GM18507 (cell line): ENCODE measurements around the gene DEPDC4.
"Not testable (repeated sequence)": the region's sequence is repeated elsewhere in the genome, so short reads cannot be mapped to it uniquely, and the experiment has no call there.

Experiments
- DNase-seq: peaks from one replicate; pipeline ENCODE4 v3.0.0; 2011; ENCODE audit warnings: low read depth; ENCODE audit not compliant: insufficient read length; ENCODE audit errors: extremely low spot score
- FAIRE-seq: peaks from 2 replicates; lab custom pipeline; 2011; peaks lifted over from hg19 to GRCh38; lab: Jason Lieb, UNC

DEPDC4 gene

GRCh38 chr12:100266835-100267602 lies at the start of gene DEPDC4, which contains the start of gene SCYL2:
Gene DEPDC4, minus strand, starts transcription at chr12:100267079. Its CDS starts 3 bp downstream, at chr12:100267076.
Gene SCYL2, plus strand, starts transcription at chr12:100267177. Its CDS starts 15,794 bp downstream, at chr12:100282971.
- FAIRE-seq = peak; percentile 97
- peak; percentile 76 for DNase-seq

GRCh38 chr12:100311317-100311716 lies 44.4 kb upstream of the DEPDC4 start:
- DNase-seq (no peak), FAIRE-seq (no peak)

GRCh38 chr12:100308138-100308537 lies 41.3 kb upstream of the DEPDC4 start:
- not testable (repeated sequence) for DNase-seq, FAIRE-seq

GRCh38 chr12:100304334-100304733 lies 37.5 kb upstream of the DEPDC4 start:
- not testable (repeated sequence) for FAIRE-seq, DNase-seq

- DNase-seq (no peak), FAIRE-seq (no peak)
Measured at GRCh38 chr12:100303831-100304230, 37.0 kb upstream of the DEPDC4 start.

- DNase-seq (no peak), FAIRE-seq (no peak)
Measured at GRCh38 chr12:100302081-100302480, 35.2 kb upstream of the DEPDC4 start.

- no peak for DNase-seq
- FAIRE-seq = no peak
Measured at GRCh38 chr12:100295764-100296555, 29.1 kb upstream of the DEPDC4 start.

GRCh38 chr12:100294366-100294765 lies 27.5 kb upstream of the DEPDC4 start:
- not testable (repeated sequence) for FAIRE-seq, DNase-seq

GRCh38 chr12:100293017-100293416 lies 26.1 kb upstream of the DEPDC4 start:
- DNase-seq = no peak
- no peak for FAIRE-seq

GRCh38 chr12:100290016-100290415 lies 23.1 kb upstream of the DEPDC4 start:
- DNase-seq (no peak), FAIRE-seq (no peak)

- DNase-seq (no peak), FAIRE-seq (no peak)
Measured at GRCh38 chr12:100289038-100289437, 22.2 kb upstream of the DEPDC4 start.

- DNase-seq, FAIRE-seq: not testable (repeated sequence)
Measured at GRCh38 chr12:100284556-100284955, 17.7 kb upstream of the DEPDC4 start.

GRCh38 chr12:100279607-100280244 lies 12.8 kb upstream of the DEPDC4 start:
- peak; percentile 35 for FAIRE-seq

GRCh38 chr12:100279159-100279558 lies 12.3 kb upstream of the DEPDC4 start:
- FAIRE-seq (no peak), DNase-seq (no peak)

More at GRCh38 chr12:100279607-100280244, 12.8 kb upstream of the DEPDC4 start:
- DNase-seq = no peak

GRCh38 chr12:100274291-100274690 lies 7.4 kb upstream of the DEPDC4 start:
- FAIRE-seq (no peak), DNase-seq (no peak)

- FAIRE-seq = no peak
Measured at GRCh38 chr12:100273782-100274181, 6.9 kb upstream of the DEPDC4 start.

GRCh38 chr12:100268835-100269564 lies 2.1 kb upstream of the DEPDC4 start:
- FAIRE-seq (no peak), DNase-seq (no peak)

More at GRCh38 chr12:100273782-100274181, 6.9 kb upstream of the DEPDC4 start:
- DNase-seq = no peak

- no peak for DNase-seq
- no peak for FAIRE-seq
Measured at GRCh38 chr12:100267603-100268281, 863 bp upstream of the DEPDC4 start.

- DNase-seq (peak; percentile 83), FAIRE-seq (no peak)
Measured at GRCh38 chr12:100266585-100266834, 369 bp downstream of the DEPDC4 start.
